BLaER1 (cell line): ENCODE data around the gene HTRA3.

Source experiments
- H3K27ac ChIP-seq: shearing (Covaris generic); formaldehyde crosslinking; 2 replicates; pipeline ENCODE4 v1.8.1; 2022
- H3K27me3 ChIP-seq: shearing (Covaris generic); formaldehyde crosslinking; 2 replicates; pipeline ENCODE4 v1.8.1; 2022
- H3K36me3 ChIP-seq: shearing (Covaris generic); formaldehyde crosslinking; 2 replicates; pipeline ENCODE4 v1.8.1; 2022
- H3K4me1 ChIP-seq: shearing (Covaris generic); formaldehyde crosslinking; 2 replicates; pipeline ENCODE4 v1.8.1; 2022
- H3K4me2 ChIP-seq: shearing (Covaris generic); formaldehyde crosslinking; 2 replicates; pipeline ENCODE4 v1.8.1; 2022
- H3K4me3 ChIP-seq: shearing (Covaris generic); formaldehyde crosslinking; 2 replicates; pipeline ENCODE4 v1.8.1; 2022
- H3K9ac ChIP-seq: shearing (Covaris generic); formaldehyde crosslinking; 2 replicates; pipeline ENCODE4 v1.8.1; 2022
- H3K9me3 ChIP-seq: shearing (Covaris generic); formaldehyde crosslinking; 2 replicates; pipeline ENCODE4 v1.8.1; 2022
- H4K20me1 ChIP-seq: shearing (Covaris generic); formaldehyde crosslinking; 2 replicates; pipeline ENCODE4 v1.8.1; 2022
- Cebpa-rat ChIP-seq: shearing (Covaris generic); IDR thresholded peaks from 2 replicates; pipeline ENCODE4 v1.8.1; 2022

The HTRA3 gene

DNA sequence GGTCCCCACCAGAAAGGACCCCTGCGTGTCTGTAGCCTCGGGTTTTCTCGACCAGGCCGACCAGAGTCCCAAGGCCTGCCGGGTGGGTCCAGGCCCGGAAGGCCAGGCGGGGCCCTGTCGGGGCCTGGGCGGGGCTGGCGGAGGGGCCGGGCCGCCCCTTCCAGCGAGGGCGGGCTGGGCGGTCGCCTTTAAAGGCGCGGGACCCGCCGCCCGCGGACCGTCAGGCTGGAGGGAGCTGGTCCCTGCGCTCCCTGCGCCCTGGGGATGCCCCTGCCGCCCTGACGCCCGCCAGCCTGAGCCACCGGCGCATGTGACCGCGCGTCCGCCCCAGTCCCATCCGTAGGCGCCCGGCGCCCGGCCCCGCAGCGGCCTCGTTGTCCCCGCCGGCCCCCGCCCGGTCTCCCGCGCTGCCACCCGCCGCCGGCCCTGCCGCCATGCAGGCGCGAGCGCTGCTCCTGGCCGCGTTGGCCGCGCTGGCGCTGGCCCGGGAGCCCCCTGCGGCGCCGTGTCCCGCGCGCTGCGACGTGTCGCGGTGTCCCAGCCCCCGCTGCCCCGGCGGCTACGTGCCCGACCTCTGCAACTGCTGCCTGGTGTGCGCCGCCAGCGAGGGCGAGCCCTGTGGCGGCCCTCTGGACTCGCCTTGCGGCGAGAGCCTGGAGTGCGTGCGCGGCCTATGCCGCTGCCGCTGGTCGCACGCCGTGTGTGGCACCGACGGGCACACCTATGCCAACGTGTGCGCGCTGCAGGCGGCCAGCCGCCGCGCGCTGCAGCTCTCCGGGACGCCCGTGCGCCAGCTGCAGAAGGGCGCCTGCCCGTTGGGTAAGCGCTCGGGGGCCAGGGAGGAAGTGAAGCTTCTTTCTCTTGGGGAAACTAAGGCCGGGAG is at the start of gene HTRA3:
Gene HTRA3, plus strand, starts transcription at position 220 of the 883 bp plus-strand sequence. Its CDS starts 215 bp downstream, at position 435.
- no peaks in the 10 kb centered on the region for H3K9me3 ChIP-seq
- TF ChIP-seq Cebpa-rat, result no peak
- H3K4me3 ChIP-seq, result peak within 1 kb of the TSS; percentile 97
- peak within 1 kb of the TSS; percentile 98 for H3K9ac ChIP-seq
- H3K27me3 ChIP-seq, result peaks cover 4% of the 10 kb centered on the region; the same call in 1 of the 2 replicates
- peak within 1 kb of the TSS; percentile 97 for H3K4me2 ChIP-seq
- peak within 1 kb of the TSS; percentile 97 for H3K27ac ChIP-seq
- peaks cover 49% of the 10 kb centered on the region for H4K20me1 ChIP-seq
- H3K4me1 ChIP-seq, result peaks cover 77% of the 10 kb centered on the region
- peaks cover 31% of the 10 kb centered on the region for H3K36me3 ChIP-seq

DNA sequence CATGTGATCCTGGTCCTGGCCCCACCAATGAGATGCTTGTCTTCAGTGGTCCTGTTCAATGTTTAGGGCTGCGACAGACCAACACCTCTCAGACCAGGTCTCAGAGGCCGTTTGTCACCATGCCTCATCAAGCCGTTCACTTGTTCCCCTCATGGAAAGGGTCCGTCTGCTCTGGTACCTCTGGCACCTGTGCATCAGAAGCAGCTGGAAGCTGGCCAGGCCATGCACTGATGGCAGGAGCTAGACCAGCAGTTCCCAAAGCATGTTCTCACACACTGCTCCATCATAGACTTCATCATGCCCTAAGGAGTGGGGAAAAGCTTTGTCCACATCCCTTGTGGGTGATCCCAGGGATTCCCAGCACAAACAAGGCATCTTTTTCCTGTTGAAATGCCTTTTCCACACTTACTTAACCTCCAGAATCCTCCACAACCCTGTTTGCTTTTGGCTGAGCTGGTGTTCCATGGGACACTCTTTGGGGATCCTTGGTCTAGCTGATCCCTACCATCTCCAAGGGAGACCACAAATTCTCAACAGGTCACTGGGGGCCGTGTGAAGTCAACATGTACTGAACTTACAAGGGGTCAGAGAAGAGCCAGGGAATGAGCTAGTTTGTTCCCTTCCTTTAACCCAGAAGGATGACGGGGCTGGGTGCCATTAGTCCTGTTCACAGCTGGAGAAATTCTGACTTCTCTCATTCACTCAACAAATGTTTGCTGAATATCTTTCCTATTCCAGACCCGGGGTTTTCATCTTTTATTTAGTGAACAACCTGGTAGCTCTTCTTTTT is 48.7 kb upstream of the HTRA3 start:
- Histone ChIP-seq H4K20me1 (peaks cover 67% of the 10 kb centered on the region; the same call in 1 of the 2 replicates), H3K4me2 (no peak overlapping the region), H3K36me3 (peaks cover 93% of the 10 kb centered on the region), H3K9ac (no peak overlapping the region), H3K4me1 (peaks cover 42% of the 10 kb centered on the region), H3K27me3 (no peaks in the 10 kb centered on the region), H3K4me3 (no peak overlapping the region), H3K9me3 (no peaks in the 10 kb centered on the region), H3K27ac (no peak overlapping the region)
- TF ChIP-seq Cebpa-rat, result no peak

DNA sequence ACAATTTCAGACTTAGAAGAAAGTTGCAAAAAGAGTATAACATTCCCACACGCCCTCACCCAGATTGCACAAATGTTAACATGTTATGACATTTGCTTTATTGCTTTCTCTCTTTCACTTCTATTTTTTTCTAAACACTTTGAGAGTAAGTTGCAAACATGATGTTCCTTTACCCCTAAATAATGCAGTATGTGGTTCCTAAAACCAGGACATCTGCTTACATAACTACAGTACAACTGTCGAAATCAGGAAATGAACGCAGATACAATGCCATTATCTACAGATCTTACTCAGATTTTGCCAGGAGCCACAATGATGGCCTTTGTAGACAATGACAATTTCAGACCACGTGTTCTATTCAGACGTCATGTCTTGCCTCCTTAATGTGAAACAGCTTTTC is 48.1 kb upstream of the HTRA3 start:
- Histone ChIP-seq H3K4me1 (peaks cover 48% of the 10 kb centered on the region), H3K4me3 (no peak overlapping the region), H3K9ac (no peak overlapping the region), H3K27ac (no peak overlapping the region), H3K4me2 (no peak overlapping the region), H3K36me3 (peaks cover 87% of the 10 kb centered on the region), H4K20me1 (peaks cover 62% of the 10 kb centered on the region; the same call in 1 of the 2 replicates), H3K9me3 (no peaks in the 10 kb centered on the region), H3K27me3 (no peaks in the 10 kb centered on the region)
- no peak for TF ChIP-seq Cebpa-rat

DNA sequence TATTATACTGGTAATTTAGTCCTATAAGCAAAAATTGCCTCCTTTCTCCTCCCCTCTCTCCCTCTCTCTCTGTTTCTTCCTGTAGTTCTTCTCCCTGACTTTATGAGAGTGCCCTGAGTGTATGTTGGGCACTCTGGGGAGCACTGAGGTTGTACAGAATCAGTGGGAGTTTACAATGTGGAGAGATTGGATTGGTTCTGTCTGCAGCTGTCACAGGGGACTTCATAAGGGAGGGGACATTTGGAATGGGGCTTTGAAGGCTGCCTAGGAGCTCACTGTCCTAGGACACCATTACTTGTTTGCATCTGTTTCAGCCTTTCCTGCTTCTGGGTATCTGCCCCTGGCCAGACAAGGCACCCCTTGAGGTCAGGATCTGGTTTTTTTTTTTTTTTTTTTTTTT is 47.6 kb upstream of the HTRA3 start:
- Histone ChIP-seq H3K9me3 (no peaks in the 10 kb centered on the region), H3K4me3 (no peak overlapping the region), H3K4me2 (no peak overlapping the region), H3K36me3 (peaks cover 84% of the 10 kb centered on the region), H3K4me1 (peaks cover 53% of the 10 kb centered on the region), H3K27me3 (no peaks in the 10 kb centered on the region), H3K27ac (no peak overlapping the region), H3K9ac (no peak overlapping the region), H4K20me1 (peaks cover 61% of the 10 kb centered on the region; the same call in 1 of the 2 replicates)
- TF ChIP-seq Cebpa-rat, result no peak

DNA sequence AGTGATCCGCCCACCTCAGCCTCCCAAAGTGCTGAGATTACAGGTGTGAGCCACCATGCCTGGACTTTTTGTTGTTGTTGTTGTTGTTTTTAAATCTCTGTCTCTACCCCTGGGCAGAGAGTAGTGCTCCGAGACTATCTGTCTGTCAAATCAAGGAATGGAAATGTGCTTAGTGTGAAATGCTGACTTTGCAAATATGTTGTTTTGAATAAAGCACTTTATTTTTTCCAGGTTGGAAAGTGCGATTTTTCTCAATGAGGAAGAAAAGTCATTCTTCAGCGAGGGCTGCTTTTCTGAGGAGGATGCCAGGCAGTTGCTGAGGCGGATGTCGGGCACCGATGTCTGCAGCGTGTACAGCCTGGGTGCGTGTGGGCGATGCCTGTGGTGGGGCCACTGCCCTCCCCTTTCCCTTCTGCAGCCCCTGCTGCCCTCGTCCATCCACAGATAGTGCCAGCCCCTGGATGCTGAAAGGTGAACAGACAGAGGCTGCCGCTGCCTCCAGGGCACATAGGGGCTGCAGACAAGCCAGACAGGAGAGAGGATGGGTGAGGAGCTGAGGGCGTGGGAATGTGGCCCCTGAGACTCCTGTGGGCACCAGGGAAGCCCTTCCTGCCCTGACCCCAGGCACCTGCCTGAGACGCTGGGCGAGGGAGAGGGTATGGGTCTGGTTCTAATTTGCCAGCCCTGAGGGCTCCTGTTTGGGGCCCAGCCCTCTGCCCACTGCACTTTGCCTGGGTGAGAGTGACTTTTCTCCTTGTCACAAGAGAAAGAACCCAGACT is 46.8 kb upstream of the HTRA3 start:
- Histone ChIP-seq H3K4me3 (no peak overlapping the region), H3K9me3 (no peaks in the 10 kb centered on the region), H3K9ac (no peak overlapping the region), H3K4me2 (no peak overlapping the region), H3K4me1 (peaks cover 61% of the 10 kb centered on the region), H3K27me3 (no peaks in the 10 kb centered on the region), H3K27ac (no peak overlapping the region), H4K20me1 (peaks cover 61% of the 10 kb centered on the region), H3K36me3 (peaks cover 84% of the 10 kb centered on the region)
- no peak for TF ChIP-seq Cebpa-rat

DNA sequence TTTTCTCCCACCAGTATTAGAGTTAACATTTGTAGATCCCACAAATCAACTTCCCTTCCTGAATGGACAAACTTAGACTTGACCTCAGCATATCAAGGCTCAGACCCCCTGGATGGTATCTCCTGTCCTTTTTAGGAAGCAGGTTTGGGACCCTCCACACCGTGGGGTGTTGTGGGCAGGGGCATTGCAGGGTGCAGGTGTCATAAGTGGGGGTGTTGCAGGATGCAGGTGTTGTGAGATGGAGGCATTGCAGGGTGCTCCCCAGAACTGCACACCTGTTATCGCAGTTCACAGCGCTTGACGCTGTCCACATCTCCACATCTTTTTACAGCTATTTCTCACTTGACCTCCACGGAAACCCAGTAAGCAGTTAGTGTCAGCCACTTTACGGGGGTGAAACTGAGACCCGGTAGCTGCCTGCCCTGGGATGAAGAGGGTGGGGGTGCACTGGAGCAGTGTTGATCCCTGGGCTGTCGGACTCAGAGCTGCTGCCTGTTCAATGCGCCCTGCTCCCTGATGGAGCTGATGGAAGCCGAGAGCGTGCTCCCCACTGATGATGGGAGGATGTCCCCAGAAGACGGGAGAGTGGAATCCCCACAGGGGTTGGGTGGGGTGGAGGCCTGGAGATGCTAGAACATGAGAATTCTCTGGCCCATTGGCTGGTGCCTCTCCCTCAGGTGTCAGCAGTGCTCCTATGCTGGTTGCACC is 45.1 kb upstream of the HTRA3 start:
- no peak for TF ChIP-seq Cebpa-rat
- Histone ChIP-seq H3K4me3 (no peak overlapping the region), H3K27ac (no peak overlapping the region), H3K27me3 (no peaks in the 10 kb centered on the region), H3K4me2 (peak overlapping the region; percentile 89), H3K36me3 (peaks cover 72% of the 10 kb centered on the region), H4K20me1 (peaks cover 66% of the 10 kb centered on the region), H3K9me3 (no peaks in the 10 kb centered on the region), H3K9ac (no peak overlapping the region), H3K4me1 (peaks cover 77% of the 10 kb centered on the region)

DNA sequence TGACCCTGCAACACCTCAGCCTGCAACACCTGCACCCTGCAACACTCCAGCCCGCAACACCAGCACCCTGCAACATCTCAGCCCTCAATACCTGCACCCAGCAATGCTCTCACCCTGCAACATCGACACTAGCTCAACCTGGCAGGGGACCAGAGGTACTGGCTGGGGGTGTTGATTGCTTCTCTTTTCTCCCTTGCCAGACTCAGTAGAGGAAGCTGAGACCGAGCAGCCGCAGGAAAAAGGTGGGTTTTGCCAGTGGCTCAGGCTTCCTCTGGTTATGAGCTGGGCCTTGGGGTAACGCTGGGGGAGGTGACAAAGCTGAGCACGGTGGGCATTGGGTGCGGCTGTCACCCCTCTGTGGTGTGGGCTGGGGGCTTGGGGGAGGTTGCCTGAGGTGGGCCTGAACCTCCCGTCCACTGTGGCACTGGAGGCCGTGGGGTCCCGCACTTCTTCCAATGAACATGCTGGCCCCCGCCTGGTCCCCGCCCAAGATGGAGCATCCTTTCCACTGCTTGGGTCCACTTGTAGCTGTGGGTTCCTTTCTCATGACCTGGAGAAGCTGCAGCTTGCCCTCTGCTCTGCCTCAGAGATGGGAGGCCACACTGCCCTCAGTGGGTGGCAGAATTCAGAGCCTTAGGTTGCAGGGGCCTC is 44.5 kb upstream of the HTRA3 start:
- H3K4me1 ChIP-seq, result peaks cover 84% of the 10 kb centered on the region
- H3K4me2 ChIP-seq, result peak overlapping the region; percentile 89
- peak overlapping the region; percentile 37 for H3K27ac ChIP-seq

DNA sequence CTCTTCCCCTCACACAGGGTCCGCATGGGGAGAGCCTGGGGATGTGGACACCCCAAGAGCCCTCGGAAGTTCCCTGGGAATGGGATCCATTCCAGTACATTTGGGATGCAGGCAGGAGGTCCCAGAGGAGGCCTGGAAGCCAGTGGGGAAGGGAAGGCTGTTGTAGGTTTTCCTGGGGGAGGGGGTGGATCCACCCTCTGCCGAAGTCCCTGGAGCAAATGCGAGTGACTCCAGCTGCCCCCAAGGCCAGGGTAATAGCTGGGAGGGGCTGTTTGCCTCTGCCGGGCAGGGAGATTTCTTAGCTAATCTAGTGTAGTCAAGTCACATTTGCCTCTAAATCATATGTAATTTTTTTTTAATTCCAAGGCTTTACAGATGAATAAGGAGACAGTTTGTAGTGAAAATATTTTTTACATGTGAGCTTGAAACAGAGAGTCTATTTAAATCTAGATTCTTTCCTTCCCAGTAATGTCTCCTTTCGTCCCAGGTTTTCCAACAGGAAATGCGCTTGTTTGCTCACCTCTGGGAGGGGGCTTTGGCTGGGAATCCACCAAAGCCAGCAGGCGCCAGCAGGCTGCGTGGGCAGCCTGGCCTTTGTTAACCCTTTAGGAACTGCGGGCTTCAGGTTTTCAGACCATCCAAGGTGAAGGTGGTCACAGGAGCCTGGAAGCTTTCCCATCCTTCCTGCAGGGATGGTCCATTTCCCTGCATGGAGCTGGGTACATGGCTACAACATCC is 43.7 kb upstream of the HTRA3 start:
- H3K4me1 ChIP-seq, result peaks cover 84% of the 10 kb centered on the region
- H3K27ac ChIP-seq, result peak overlapping the region; percentile 37
- H3K27me3 ChIP-seq, result no peaks in the 10 kb centered on the region
- H4K20me1 ChIP-seq, result peaks cover 66% of the 10 kb centered on the region
- TF ChIP-seq Cebpa-rat, result no peak
- no peak overlapping the region for H3K4me3 ChIP-seq
- peaks cover 58% of the 10 kb centered on the region for H3K36me3 ChIP-seq
- no peaks in the 10 kb centered on the region for H3K9me3 ChIP-seq
- H3K4me2 ChIP-seq, result peak overlapping the region; percentile 89
- peak overlapping the region; percentile 41; the same call in 1 of the 2 replicates for H3K9ac ChIP-seq

More for the DNA sequence above, 44.5 kb upstream of the HTRA3 start:
- peaks cover 66% of the 10 kb centered on the region for H4K20me1 ChIP-seq
- H3K36me3 ChIP-seq, result peaks cover 65% of the 10 kb centered on the region
- TF ChIP-seq Cebpa-rat, result no peak
- no peaks in the 10 kb centered on the region for H3K9me3 ChIP-seq
- peak overlapping the region; percentile 41; the same call in 1 of the 2 replicates for H3K9ac ChIP-seq
- no peaks in the 10 kb centered on the region for H3K27me3 ChIP-seq
- no peak overlapping the region for H3K4me3 ChIP-seq
